HG03175 (cell line): Measurements from ENCODE around the gene TACC2.

Source experiments
- ATAC-seq: cut with Tn5 transposase; IDR thresholded peaks from one replicate; pipeline ENCODE4 v1.9.1; 2021; ENCODE audit warnings: mild to moderate bottlenecking, moderate library complexity; ENCODE audit not compliant: unreplicated experiment

Gene TACC2

DNA sequence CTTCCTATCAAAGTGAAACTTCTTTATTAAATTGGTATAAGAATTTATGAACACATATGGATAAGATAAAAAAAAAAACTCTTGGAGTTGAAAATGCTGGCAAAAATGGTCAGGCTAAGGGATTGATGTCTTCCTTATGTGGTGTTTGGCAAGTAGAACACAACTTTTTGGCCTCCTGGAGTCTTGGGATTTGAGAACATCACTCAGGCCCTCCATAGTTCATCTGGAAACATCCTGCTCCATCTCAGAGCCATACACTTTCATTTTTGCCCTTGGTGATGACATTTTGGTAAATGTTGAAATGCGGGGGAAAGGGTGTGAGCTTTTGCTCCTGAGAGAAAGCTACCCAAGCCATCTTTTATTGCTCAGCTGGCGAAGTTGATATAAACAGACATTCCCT, 254.6 kb downstream of the TACC2 start:
- ATAC-seq, result no peak

- ATAC-seq, result no peak
Measured at GRCh38 chr10:122244001-122244975, 255.3 kb downstream of the TACC2 start.

DNA sequence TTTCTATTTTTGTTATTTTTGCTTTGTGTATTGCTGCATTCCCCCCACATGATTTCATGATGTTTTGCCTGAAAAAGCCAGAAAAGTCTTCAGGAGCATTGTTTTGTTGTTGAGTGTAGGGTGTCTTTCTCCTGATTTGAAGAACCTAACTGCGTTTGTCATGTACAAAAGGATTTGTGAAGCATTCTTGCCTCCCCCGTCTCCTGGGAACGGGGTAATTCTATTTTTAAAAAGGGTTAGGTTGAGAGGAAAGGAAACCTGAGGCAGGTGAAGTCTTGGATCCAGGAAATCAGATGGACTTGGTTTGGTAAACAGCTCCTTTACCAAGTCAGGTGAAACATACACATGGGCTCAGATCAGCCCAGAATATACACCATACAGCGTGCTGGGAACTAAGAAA, 256.2 kb downstream of the TACC2 start:
- ATAC-seq, result no peak

DNA sequence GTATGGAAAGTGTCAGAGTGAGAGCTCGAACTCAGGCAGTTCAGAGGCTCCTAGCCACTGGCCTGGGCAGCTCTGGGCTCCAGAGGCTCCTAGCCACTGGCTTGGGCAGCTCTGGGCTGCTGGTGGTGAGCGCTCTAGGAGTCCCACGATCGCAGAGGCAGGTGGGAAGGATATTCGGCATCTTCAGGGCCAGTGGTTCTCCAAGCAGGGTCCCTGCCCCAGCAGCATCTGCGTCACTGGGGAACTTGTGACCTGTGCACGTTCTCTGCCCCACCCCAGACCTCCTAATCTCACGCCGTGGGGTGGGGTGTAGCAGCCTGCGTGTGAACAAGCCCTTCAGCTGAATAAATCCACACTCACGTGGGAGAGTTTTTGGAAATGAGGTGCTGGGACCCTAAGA, 256.9 kb downstream of the TACC2 start:
- no peak for ATAC-seq

DNA sequence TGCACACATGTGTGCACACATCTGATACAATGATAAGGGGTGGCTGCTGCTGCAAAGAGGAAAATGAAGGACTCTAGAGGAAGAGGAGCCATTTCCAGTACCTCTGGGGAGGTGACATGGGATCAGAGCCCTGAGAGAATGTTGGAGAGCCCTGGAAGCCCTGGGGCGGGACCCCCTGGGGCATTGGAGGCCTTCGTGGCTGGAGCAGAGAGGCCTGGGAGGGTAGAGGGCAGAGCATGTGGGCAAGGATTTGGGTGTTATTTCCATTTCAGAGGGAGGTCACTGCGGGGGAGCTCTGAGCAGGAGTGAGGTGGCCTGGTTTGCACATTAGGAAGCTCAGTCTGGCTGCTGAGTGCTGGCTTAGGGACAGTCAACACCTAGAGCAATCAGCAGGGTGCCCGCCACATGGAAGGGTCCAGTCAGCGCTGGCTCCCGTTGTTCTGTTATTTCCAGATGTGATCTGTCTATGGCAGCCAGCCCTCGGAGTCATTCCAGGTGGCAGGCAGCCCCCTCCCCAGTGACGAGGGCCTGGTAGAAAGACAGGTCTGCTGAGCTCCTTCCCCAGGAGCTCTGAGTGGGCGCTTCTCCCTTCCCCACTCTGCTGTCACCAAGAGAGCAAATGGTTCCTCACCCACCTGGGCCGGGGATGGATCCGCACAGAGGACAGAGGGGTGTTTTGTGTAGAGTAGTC, 258.0 kb downstream of the TACC2 start:
- no peak for ATAC-seq

DNA sequence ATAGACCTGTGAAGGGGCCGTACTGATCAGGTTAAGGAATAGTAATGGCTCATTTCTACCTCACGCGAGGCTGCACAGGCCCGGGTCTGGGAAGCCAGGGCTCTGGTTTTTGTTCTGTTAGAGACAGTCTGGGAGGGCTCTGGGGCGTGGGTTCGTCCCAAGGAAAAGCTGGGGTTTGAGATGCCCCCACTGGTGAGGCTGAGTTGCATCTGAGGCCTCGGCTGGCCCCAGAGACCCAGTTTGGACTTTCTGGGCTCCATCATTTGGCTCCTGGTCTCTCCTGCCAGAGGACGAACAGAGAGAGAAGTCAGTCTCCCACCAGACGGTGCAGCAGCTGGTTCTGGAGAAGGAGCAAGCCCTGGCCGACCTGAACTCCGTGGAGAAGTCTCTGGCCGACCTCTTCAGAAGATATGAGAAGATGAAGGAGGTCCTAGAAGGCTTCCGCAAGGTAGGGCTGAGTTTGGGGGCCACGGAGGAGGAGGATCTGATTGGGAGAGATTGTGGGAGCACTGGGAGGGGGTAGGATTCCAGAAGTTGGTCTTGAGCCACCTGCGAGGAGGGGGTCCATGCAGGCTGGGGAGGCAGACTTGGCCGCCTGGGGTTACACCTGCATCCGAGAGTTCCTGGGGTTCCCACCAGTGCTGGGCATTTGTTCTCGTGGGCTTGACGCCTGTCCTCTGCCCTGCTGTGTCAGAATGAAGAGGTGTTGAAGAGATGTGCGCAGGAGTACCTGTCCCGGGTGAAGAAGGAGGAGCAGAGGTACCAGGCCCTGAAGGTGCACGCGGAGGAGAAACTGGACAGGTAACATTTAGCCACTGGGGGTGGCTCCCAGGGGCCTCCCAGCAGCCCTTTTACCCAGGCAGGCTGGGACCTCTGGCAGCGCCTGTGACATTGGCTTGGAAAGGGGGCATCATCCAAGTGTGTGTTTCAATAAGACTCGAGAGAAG, 259.7 kb downstream of the TACC2 start:
- no peak for ATAC-seq

DNA sequence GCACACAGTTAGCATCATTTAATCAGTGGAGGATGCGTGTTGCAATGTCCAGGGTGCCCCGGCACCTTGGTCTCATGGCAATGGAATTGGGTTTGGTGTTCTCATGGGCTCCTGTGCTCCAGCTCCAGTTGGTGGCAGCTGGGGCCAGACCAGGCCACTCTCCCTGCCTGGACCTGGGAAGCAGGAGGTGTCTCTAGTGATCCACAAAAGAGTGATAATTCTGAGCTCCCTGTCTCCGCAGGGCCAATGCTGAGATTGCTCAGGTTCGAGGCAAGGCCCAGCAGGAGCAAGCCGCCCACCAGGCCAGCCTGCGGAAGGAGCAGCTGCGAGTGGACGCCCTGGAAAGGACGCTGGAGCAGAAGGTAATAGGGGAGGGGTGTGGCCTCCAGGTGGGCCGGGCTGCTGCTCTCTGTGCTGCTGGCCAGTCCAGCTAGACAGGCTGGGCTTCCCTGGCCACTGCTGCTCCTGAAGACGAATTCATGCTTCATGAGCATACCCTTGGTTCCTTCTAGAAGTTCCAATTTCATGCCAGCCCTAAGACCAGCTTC, 260.4 kb downstream of the TACC2 start:
- ATAC-seq, result no peak

DNA sequence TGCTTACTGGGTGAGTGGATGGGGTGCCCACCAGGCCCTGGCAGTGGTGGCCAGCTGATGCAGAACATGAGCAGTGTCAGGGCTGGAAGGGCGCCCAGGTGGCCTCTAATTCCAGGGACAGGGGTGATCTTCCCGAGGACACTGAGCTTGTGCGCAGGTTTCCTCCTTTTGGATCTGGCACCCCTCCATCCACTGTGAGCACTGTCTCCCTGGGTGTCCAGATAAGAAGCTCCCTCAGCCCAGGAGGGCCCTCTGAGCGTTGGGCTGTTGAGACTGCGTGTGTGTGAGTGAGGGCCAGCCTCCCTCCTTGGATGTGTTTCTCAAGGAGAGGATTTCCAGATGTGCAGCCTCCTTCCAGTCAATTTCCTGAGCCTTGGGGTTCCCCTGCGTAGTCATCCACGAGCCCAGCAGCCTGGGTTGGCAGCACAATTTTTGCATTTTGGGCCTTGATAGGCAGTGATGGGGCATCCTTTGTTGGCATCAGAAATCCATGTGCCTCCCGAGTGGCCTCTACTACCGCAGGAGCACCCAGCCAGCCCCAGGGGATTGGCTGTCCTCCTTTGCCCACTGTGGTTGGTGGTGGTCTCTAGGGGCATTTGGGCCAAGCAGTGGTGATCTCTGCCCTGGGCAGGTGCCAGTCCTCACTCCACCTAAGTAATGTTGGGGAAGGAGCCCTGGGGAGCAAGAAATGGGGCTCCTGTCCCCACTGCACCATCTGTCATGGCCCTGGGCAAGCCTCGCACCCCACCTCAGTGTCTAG, 261.2 kb downstream of the TACC2 start:
- no peak for ATAC-seq

GRCh38 chr10:122251459-122252255, 262.7 kb downstream of the TACC2 start:
- no peak for ATAC-seq

- no peak for ATAC-seq
Measured at GRCh38 chr10:122252805-122253204, 263.8 kb downstream of the TACC2 start.

- ATAC-seq, result no peak
Measured at GRCh38 chr10:122253605-122254004, 264.6 kb downstream of the TACC2 start.

DNA sequence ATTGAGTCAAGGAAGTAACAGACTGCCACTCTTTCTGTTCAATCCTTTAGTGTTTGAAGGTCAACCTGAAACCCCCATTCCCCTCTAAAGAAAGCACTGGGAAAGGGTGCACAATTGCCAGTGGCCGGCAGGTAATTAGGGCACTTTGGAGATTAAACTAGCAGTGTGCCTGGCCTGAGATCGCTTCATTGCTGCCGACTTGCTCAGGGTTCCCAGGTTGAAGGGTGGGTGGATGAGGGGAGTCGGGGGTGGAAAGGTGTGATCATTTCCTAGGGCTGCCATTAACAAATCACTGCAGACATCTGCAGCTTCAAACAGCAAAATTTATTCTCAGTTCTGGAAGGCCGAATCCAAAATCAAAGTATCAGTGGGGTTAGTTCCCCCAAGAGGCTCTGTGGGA, 265.9 kb downstream of the TACC2 start:
- ATAC-seq, result no peak

DNA sequence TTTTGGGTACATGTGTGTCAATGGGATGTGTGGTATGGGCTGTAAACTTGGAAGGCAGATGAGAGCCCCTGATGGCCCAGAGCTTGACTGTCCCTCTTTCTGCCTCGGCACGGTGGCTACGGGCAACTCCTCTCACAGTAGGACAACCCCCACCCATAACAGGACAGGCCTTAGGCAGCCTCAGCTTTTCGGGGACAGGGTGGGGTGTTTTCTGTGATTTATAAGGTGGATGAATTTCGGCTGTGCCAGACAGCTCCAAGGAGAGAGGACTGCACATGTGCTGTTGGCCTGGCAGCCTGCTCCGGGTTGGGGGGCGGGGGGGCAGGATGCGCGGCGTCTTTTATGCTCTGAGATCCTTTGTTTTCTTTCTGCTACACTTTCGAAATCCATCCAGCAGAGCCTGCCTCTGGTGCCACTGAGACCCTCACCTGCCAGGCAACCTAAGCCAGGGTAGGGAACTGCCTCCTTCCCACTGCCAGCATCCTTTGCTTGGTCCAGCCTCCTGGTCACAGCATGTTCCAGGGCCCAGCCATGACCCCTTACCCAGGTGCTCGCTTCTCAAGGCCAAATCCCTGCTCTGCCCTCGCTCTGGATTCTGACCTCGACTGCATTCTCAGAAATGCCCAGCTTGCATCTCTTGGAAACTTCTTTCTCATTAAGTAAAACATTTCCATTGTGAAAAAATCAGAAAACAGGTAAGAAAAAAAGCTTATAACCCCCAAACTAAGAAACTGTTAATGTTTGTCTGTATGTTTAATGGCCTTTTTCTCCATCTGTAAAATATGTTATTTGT, 266.7 kb downstream of the TACC2 start:
- no peak for ATAC-seq

DNA sequence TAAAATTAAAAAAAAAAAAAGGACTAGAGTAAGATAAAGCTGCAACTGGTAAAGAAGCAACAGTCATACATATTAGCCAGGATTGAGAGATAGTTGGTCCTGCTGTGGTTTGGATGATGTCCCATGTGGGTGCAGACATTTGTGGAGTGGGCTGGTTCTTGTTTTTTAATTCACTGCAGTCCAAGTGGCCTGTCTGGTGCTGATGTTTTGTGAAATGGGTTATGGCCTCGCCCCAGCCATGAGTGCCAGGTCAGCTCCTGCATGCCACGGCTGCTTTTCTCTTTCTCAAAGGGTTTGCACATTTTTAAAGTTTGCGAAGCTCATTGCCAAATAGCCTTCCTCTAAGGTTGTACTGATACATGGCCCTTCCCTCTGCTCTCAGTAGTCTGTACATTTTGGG, 268.1 kb downstream of the TACC2 start:
- no peak for ATAC-seq

DNA sequence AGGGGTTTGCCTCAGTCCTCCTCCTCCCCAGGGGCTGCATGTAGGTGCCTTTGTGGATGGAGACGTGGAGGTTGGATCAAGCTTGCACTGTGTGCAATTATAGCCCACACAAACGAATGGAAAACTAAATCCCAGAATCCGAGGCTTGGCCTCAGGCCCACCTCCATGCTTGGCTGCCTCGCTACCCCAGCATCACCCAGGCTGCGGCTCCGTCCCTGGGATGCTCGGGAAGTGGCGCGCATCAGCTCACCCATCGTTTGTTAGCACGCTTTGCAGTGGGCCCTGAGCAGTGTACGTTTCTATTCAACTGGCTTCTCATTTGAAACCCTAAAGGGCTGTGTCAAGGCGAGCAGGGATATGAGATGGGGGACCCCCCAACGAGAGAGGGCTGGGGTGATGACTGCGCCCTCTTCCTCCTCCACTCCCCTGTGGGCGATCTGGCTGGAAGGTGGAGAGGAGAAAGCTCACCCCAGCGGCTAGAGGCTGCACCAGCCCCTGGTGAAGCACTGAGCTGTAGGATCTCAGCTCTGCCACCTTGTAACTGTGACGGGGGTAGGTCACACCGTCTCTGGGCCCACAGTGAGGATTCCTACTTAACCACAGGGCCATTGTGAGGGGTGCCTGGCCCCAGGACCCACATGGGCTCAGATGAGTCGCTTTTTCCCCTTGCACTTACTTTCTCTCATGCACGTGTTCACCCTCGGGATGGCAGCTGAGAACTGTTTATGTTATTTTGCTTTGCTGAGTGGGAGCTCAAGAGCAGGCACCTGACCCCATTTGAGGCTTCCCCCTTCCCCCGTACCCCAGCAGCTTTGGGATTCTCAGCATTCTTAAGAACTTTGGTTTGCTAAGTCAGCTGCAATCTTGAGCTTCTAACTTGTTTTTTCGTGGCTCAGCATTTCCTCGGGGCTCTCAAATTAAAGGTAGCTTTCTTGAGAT, 269.4 kb downstream of the TACC2 start:
- no peak for ATAC-seq

GRCh38 chr10:122259075-122259466, 270.1 kb downstream of the TACC2 start:
- no peak for ATAC-seq

GRCh38 chr10:122261584-122261983, 272.6 kb downstream of the TACC2 start:
- no peak for ATAC-seq
